MM.1S (cell line): Measurements from ENCODE around the gene IPO5.

Source experiments
- DNase-seq: peaks from one replicate; pipeline ENCODE4 v3.0.0-alpha.2; 2015
- H2AFZ ChIP-seq: fragments of 300-600 bp; sonication (generic); 2 replicates; pipeline ENCODE4 v1.6.0; 2016; ENCODE audit warnings: antibody characterized with exemption, low read length
- H3F3A ChIP-seq: fragments of 300-600 bp; sonication (generic); 2 replicates; pipeline ENCODE4 v1.6.1; 2016; ENCODE audit warnings: mild to moderate bottlenecking, antibody characterized with exemption, low read length, moderate library complexity, mixed read lengths; ENCODE audit not compliant: insufficient read depth
- H3K27ac ChIP-seq: fragments of 300-600 bp; sonication (generic); 2 replicates; pipeline ENCODE4 v1.5.1; 2016; ENCODE audit warnings: mild to moderate bottlenecking, low read length
- H3K27me3 ChIP-seq: fragments of 300-600 bp; sonication (generic); replicated peaks from 2 replicates; pipeline ENCODE4 v1.6.0; 2016; ENCODE audit warnings: low read length; ENCODE audit not compliant: insufficient read depth
- H3K36me3 ChIP-seq: fragments of 300-600 bp; sonication (generic); replicated peaks from 2 replicates; pipeline ENCODE4 v1.6.1; 2016; ENCODE audit warnings: mild to moderate bottlenecking, low read length, mixed read lengths; ENCODE audit not compliant: insufficient read depth
- H3K4me1 ChIP-seq: fragments of 300-600 bp; sonication (generic); 2 replicates; pipeline ENCODE4 v1.6.1; 2016; ENCODE audit warnings: low read length, mixed read lengths
- H3K4me2 ChIP-seq: fragments of 300-600 bp; sonication (generic); 2 replicates; pipeline ENCODE4 v1.6.0; 2016; ENCODE audit warnings: low read depth, low read length
- H3K4me3 ChIP-seq: fragments of 300-600 bp; sonication (generic); 2 replicates; pipeline ENCODE4 v1.5.1; 2016; ENCODE audit warnings: low read length, mixed read lengths
- H3K79me2 ChIP-seq: fragments of 300-600 bp; sonication (generic); 2 replicates; pipeline ENCODE4 v1.6.1; 2016; ENCODE audit warnings: mixed run types, low read length, mixed read lengths
- H3K9ac ChIP-seq: fragments of 300-600 bp; sonication (generic); 2 replicates; pipeline ENCODE4 v1.6.1; 2016; ENCODE audit warnings: low read length, mixed read lengths
- H3K9me2 ChIP-seq: fragments of 300-600 bp; sonication (generic); replicated peaks from 2 replicates; pipeline ENCODE4 v1.6.1; 2016; ENCODE audit warnings: mild to moderate bottlenecking, low read length, mixed read lengths; ENCODE audit not compliant: insufficient read depth
- H3K9me3 ChIP-seq: fragments of 300-600 bp; sonication (generic); replicated peaks from 2 replicates; pipeline ENCODE4 v1.6.1; 2016; ENCODE audit warnings: mild to moderate bottlenecking, low read length, mixed read lengths; ENCODE audit not compliant: insufficient read depth
- H4K20me1 ChIP-seq: fragments of 300-600 bp; sonication (generic); 2 replicates; pipeline ENCODE4 v1.6.1; 2016; ENCODE audit warnings: mild to moderate bottlenecking, low read length, moderate library complexity, mixed read lengths; ENCODE audit not compliant: insufficient read depth
- EZH2 ChIP-seq: fragments of 300-600 bp; sonication (generic); optimal IDR thresholded peaks from 2 replicates; pipeline ENCODE3; 2017; ENCODE audit warnings: low read depth, mild to moderate bottlenecking, antibody characterized with exemption, low read length, mixed read lengths
- EZH2phosphoT487 ChIP-seq: fragments of 300-600 bp; sonication (generic); IDR thresholded peaks from 2 replicates; pipeline ENCODE4 v1.6.1; 2018; ENCODE audit warnings: antibody characterized with exemption, low read length
- TF ChIP-seq, protein P1 (sequence below): fragments of 300-600 bp; sonication (generic); IDR thresholded peaks from 2 replicates; pipeline ENCODE4 v1.5.1; 2016; ENCODE audit warnings: antibody characterized with exemption, low read length, mixed read lengths

IPO5 gene

DNA sequence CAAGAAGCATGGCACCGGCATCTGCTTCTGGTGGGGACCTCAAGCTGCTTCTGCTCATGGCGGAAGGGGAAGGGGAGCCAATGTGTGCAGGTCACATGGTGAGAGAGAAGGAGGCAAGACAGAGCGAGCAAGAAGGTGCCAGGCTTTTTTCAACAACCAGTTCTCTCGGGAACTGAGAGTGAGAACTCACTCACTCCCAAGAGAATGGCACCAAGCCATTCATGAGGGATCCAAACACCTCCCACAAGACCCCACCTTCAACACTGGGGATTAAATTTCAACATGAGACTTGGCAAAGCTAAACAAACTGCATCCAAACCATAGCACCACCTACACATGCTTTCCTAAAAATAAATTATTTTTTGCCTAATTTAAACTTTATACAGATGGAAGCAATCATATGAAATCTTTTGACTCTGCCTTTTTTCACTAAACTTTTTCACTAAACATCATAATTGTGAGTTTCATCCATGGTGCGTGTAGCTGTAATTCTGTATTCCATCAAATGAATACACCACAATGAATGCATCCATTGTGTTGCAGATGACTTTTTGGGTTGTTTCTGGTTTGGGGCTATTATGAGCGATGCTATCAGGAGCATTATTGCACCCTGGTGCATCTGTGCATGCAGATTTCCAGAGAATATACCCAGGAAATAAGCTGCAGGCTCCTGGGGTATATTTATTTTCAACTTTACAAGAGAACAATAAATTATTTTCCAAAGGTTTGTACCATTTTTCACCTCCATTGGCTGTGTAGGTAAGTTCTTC is 14.6 kb upstream of the IPO5 start:
- Histone ChIP-seq H3K27me3 (no peaks in the 10 kb centered on the region), H4K20me1 (no peaks in the 10 kb centered on the region), H3K9me3 (no peaks in the 10 kb centered on the region), H3K4me2 (no peak overlapping the region), H3K79me2 (no peaks in the 10 kb centered on the region), H2AFZ (no peak overlapping the region), H3F3A (no peaks in the 10 kb centered on the region), H3K27ac (no peak overlapping the region), H3K9me2 (no peaks in the 10 kb centered on the region), H3K4me3 (no peak overlapping the region), H3K9ac (no peak overlapping the region), H3K36me3 (no peaks in the 10 kb centered on the region), H3K4me1 (no peaks in the 10 kb centered on the region)
- no peak for DNase-seq
- no peak for TF ChIP-seq EZH2
- TF ChIP-seq, protein P1, sequence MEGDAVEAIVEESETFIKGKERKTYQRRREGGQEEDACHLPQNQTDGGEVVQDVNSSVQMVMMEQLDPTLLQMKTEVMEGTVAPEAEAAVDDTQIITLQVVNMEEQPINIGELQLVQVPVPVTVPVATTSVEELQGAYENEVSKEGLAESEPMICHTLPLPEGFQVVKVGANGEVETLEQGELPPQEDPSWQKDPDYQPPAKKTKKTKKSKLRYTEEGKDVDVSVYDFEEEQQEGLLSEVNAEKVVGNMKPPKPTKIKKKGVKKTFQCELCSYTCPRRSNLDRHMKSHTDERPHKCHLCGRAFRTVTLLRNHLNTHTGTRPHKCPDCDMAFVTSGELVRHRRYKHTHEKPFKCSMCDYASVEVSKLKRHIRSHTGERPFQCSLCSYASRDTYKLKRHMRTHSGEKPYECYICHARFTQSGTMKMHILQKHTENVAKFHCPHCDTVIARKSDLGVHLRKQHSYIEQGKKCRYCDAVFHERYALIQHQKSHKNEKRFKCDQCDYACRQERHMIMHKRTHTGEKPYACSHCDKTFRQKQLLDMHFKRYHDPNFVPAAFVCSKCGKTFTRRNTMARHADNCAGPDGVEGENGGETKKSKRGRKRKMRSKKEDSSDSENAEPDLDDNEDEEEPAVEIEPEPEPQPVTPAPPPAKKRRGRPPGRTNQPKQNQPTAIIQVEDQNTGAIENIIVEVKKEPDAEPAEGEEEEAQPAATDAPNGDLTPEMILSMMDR = no peak
- no peak for TF ChIP-seq EZH2phosphoT487

DNA sequence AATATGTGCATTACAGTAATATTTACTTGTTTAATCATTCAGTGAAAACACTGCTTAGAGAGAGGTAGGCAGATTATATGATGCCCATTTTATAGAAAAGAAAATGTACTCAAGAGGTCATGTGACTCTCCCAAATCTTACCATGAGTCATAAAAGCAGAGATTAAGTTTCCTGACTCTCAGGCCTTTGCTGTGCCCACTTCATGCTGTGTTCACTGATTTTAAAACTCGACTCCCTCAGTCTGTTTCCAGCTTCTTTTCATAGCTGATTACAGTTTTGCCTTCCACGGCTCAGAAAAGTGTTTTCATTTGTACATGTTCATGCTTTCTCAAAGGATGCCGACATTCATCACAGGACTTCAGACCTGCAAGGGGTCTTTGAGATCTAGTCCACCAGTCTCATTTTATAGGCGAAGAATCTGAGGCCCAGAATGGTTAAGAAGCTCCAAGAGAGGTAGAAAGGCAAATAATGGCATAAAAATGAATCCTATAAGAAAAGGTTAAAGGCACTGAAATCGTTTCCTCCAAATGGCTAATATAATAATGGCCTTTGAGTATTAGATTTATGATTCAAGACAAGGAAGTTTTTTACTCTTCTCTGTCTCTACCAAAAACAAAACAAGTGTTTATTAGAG is 9.0 kb upstream of the IPO5 start:
- Histone ChIP-seq H3K27me3 (no peaks in the 10 kb centered on the region), H2AFZ (no peak overlapping the region), H3F3A (no peaks in the 10 kb centered on the region), H3K27ac (no peak overlapping the region), H3K79me2 (no peaks in the 10 kb centered on the region), H3K4me3 (no peak overlapping the region), H3K9me2 (no peaks in the 10 kb centered on the region), H3K9ac (no peak overlapping the region), H3K4me2 (no peak overlapping the region), H3K36me3 (no peaks in the 10 kb centered on the region), H3K9me3 (no peaks in the 10 kb centered on the region), H4K20me1 (no peaks in the 10 kb centered on the region), H3K4me1 (no peaks in the 10 kb centered on the region)
- no peak for DNase-seq
- TF ChIP-seq EZH2 (no peak), EZH2phosphoT487 (no peak)

DNA sequence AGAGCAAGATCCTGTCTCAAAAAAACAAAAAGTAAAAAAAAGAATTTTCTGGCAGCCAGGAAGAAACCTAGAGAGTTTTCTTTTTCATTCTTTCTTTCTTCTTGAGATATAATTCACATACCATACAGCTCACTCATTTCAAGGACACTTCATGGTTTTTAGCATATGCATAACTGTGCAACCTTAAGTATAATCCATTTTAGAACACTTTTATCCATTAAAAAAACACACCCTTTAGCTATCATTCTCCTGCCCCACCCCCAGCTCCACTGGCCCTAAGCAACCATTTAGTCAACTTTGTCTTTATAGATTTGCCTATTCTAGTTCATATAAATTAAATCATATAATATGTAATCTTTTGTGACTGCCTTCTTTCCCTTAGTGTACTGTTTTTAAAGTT is 8.1 kb upstream of the IPO5 start:
- no peaks in the 10 kb centered on the region for H3F3A ChIP-seq
- no peaks in the 10 kb centered on the region for H3K36me3 ChIP-seq
- no peaks in the 10 kb centered on the region for H3K9me2 ChIP-seq
- no peaks in the 10 kb centered on the region for H4K20me1 ChIP-seq
- H3K4me3 ChIP-seq = no peak overlapping the region
- no peaks in the 10 kb centered on the region for H3K27me3 ChIP-seq
- no peak overlapping the region for H3K27ac ChIP-seq
- H2AFZ ChIP-seq = no peak overlapping the region
- no peak overlapping the region for H3K9ac ChIP-seq
- no peaks in the 10 kb centered on the region for H3K4me1 ChIP-seq
- DNase-seq = no peak
- TF ChIP-seq EZH2 = no peak
- TF ChIP-seq, protein P1 = no peak
- no peak for TF ChIP-seq EZH2phosphoT487
- H3K79me2 ChIP-seq = no peaks in the 10 kb centered on the region
- no peaks in the 10 kb centered on the region for H3K9me3 ChIP-seq
- H3K4me2 ChIP-seq = no peak overlapping the region
